Neural cell (in vitro differentiated cells): Measurements from ENCODE around the gene NLRP6. TPM values are rescaled to one million over a fixed set of nuclear protein-coding genes. Genes with fewer than 3 reads are reported as not detected.

Source experiments
- H2AFZ ChIP-seq: fragments of 200-600, 300-800 bp; sonication (generic), shearing (Covaris generic); 2 replicates; pipeline ENCODE4 v1.6.0; 2014; ENCODE audit warnings: low read depth, mild to moderate bottlenecking, antibody characterized with exemption, low read length, moderate library complexity
- H3F3A ChIP-seq: fragments of 200-600 bp; shearing (Covaris generic); 2 replicates; pipeline ENCODE4 v1.6.1; 2016; ENCODE audit warnings: mild to moderate bottlenecking, moderate library complexity, mixed read lengths, antibody characterized with exemption, low read length; ENCODE audit not compliant: insufficient read depth, poor library complexity, severe bottlenecking
- H3K27ac ChIP-seq: fragments of 200-600, 300-800 bp; sonication (generic), shearing (Covaris generic); 2 replicates; pipeline ENCODE4 v1.5.1; 2014; ENCODE audit warnings: mild to moderate bottlenecking, low read length, moderate library complexity
- H3K27me3 ChIP-seq: fragments of 300-800, 200-600 bp; sonication (generic), shearing (Covaris generic); 2 replicates; pipeline ENCODE4 v1.6.0; 2014; ENCODE audit warnings: mild to moderate bottlenecking, low read depth, low read length, moderate library complexity; ENCODE audit not compliant: insufficient read depth
- H3K36me3 ChIP-seq: fragments of 300-800, 200-600 bp; sonication (generic), shearing (Covaris generic); 2 replicates; pipeline ENCODE4 v1.5.1; 2014; ENCODE audit warnings: mild to moderate bottlenecking, antibody characterized with exemption, low read length, moderate library complexity; ENCODE audit not compliant: insufficient read depth
- H3K4me2 ChIP-seq: fragments of 300-800, 200-600 bp; sonication (generic), shearing (Covaris generic); 2 replicates; pipeline ENCODE4 v1.6.0; 2014; ENCODE audit warnings: mild to moderate bottlenecking, low read length
- H3K4me3 ChIP-seq: fragments of 300-800, 200-600 bp; sonication (generic), shearing (Covaris generic); 2 replicates; pipeline ENCODE4 v1.5.1; 2014; ENCODE audit warnings: mild to moderate bottlenecking, low read length, moderate library complexity
- H3K79me2 ChIP-seq: fragments of 200-600 bp; shearing (Covaris generic); replicated peaks from 2 replicates; pipeline ENCODE4 v1.6.0; 2014; ENCODE audit warnings: mild to moderate bottlenecking, low read length, moderate library complexity; ENCODE audit not compliant: insufficient read depth
- H3K9ac ChIP-seq: fragments of 300-800, 200-600 bp; sonication (generic), shearing (Covaris generic); 2 replicates; pipeline ENCODE4 v1.6.1; 2016; ENCODE audit warnings: mild to moderate bottlenecking, low read length, mixed read lengths
- H3K9me2 ChIP-seq: fragments of 200-600 bp; shearing (Covaris generic); 2 replicates; pipeline ENCODE4 v1.6.1; 2016; ENCODE audit warnings: mild to moderate bottlenecking, low read length, mixed read lengths; ENCODE audit not compliant: insufficient read depth
- H3K9me3 ChIP-seq: fragments of 200-600, 300-800 bp; sonication (generic), shearing (Covaris generic); 2 replicates; pipeline ENCODE4 v1.6.1; 2016; ENCODE audit warnings: mild to moderate bottlenecking, mixed run types, low read length, moderate library complexity, mixed read lengths
- H4K20me1 ChIP-seq: fragments of 200-600 bp; shearing (Covaris generic); 2 replicates; pipeline ENCODE4 v1.6.1; 2016; ENCODE audit warnings: mild to moderate bottlenecking, mixed run types; ENCODE audit not compliant: insufficient read depth
- EP300 ChIP-seq: fragments of 450-650 bp; conservative IDR thresholded peaks from 2 replicates; pipeline ENCODE4 v1.6.1; 2014; ENCODE audit warnings: antibody characterized with exemption, mild to moderate bottlenecking, moderate library complexity; ENCODE audit not compliant: poor library complexity, severe bottlenecking
- MXI1 ChIP-seq: fragments of 450-650 bp; conservative IDR thresholded peaks from 2 replicates; pipeline ENCODE4 v1.6.1; 2014; ENCODE audit warnings: antibody characterized with exemption, mild to moderate bottlenecking; ENCODE audit not compliant: poor library complexity, severe bottlenecking
- POLR2AphosphoS5 ChIP-seq: IDR thresholded peaks from 2 replicates; pipeline ENCODE4 v1.6.1; 2012
- RAD21 ChIP-seq: fragments of 450-650 bp; conservative IDR thresholded peaks from 2 replicates; pipeline ENCODE4 v1.6.1; 2014; ENCODE audit warnings: antibody characterized with exemption, mild to moderate bottlenecking, moderate library complexity
- SMC3 ChIP-seq: fragments of 450-650 bp; conservative IDR thresholded peaks from 2 replicates; pipeline ENCODE4 v1.6.1; 2014; ENCODE audit warnings: antibody characterized with exemption, mild to moderate bottlenecking, moderate library complexity; ENCODE audit not compliant: poor library complexity
- TAF1 ChIP-seq: IDR thresholded peaks from 2 replicates; pipeline ENCODE4 v1.6.1; 2012; ENCODE audit warnings: low read depth
- polyA plus RNA-seq: library from polyadenylated mRNA; depleted of rRNA; stranded (reverse); fragments of >200 nt; gene quantifications from 2 replicates; pipeline ENCODE4 v1.2.3, GENCODE V29; 2014
- small RNA-seq, 3 experiments: library from RNA; depleted of rRNA; stranded (forward); fragments of <200 nt; gene quantifications; one replicate each; pipeline ENCODE3, GENCODE V24; 2012

The NLRP6 gene
- polyA plus RNA-seq, 1 donor from 2014 or later, result not detected

GRCh38 chr11:334264-334994 is 56.2 kb downstream of the NLRP6 start:
- no peaks in the 10 kb centered on the region for H3K36me3 ChIP-seq
- no peak overlapping the region for H3K4me3 ChIP-seq
- H3K27ac ChIP-seq, result no peak overlapping the region
- TF ChIP-seq RAD21 (no peak), TAF1 (no peak), SMC3 (no peak), POLR2AphosphoS5 (no peak), MXI1 (no peak), EP300 (no peak)
- no peaks in the 10 kb centered on the region for H4K20me1 ChIP-seq
- H3K9me3 ChIP-seq, result no peaks in the 10 kb centered on the region
- no peak overlapping the region for H3K9ac ChIP-seq
- no peaks in the 10 kb centered on the region for H3K27me3 ChIP-seq
- H2AFZ ChIP-seq, result no peak overlapping the region
- H3K9me2 ChIP-seq, result no peaks in the 10 kb centered on the region
- H3F3A ChIP-seq, result no peaks in the 10 kb centered on the region
- no peak overlapping the region for H3K4me2 ChIP-seq
- H3K79me2 ChIP-seq, result no peaks in the 10 kb centered on the region

Small RNA genes within 50 kb of the gene (small RNA-seq; reads per million reads assigned to genes)
- gene AC136475.6, result 0 reads per million in 3 experiments

Other genes starting within 250 kb of the NLRP6 start
- not detected in 2 replicates for gene SCGB1C1, start 85.3 kb upstream of the NLRP6 start, polyA plus RNA-seq
- 6.7 and 7.6 TPM in 2 replicates for gene BET1L, start 71.0 kb upstream of the NLRP6 start, polyA plus RNA-seq
- gene RIC8A, start 70.7 kb upstream of the NLRP6 start, polyA plus RNA-seq, result 128 and 152 TPM in 2 replicates
- gene SIRT3, start 42.1 kb upstream of the NLRP6 start, polyA plus RNA-seq, result 32.9 and 38.8 TPM in 2 replicates
- 174 and 183 TPM in 2 replicates for gene PSMD13, start 41.4 kb upstream of the NLRP6 start, polyA plus RNA-seq
- 2.1 and 6.0 TPM in 2 replicates for gene PGGHG, start 10.7 kb downstream of the NLRP6 start, polyA plus RNA-seq
- not detected in 2 replicates for gene IFITM5, start 21.1 kb downstream of the NLRP6 start, polyA plus RNA-seq
- gene IFITM2, start 29.4 kb downstream of the NLRP6 start, polyA plus RNA-seq, result 2.3 TPM in 1 of 2 replicates, not detected in the other
- 0.35 TPM in 1 of 2 replicates, not detected in the other for gene IFITM1, start 35.6 kb downstream of the NLRP6 start, polyA plus RNA-seq
- gene IFITM3, start 42.5 kb downstream of the NLRP6 start, polyA plus RNA-seq, result not detected in 2 replicates
- 440 and 478 TPM in 2 replicates for gene B4GALNT4, start 91.1 kb downstream of the NLRP6 start, polyA plus RNA-seq
- gene PKP3, start 115.8 kb downstream of the NLRP6 start, polyA plus RNA-seq, result not detected in 2 replicates
- 1.6 and 5.6 TPM in 2 replicates for gene SIGIRR, start 136.6 kb downstream of the NLRP6 start, polyA plus RNA-seq
- gene ANO9, start 163.6 kb downstream of the NLRP6 start, polyA plus RNA-seq, result not detected in 2 replicates
- 39.1 and 54.3 TPM in 2 replicates for gene PTDSS2, start 171.9 kb downstream of the NLRP6 start, polyA plus RNA-seq
- 71.8 and 82.4 TPM in 2 replicates for gene RNH1, start 228.8 kb downstream of the NLRP6 start, polyA plus RNA-seq